ENCODE data around the gene TPCN1.

Gene TPCN1

GRCh38 chr12:113222730-113223531 lies 1.7 kb downstream of the TPCN1 start:
- in situ Hi-C loops (cut with HindIII; ENCODE audit: low sequenced_read_pairs) = no loop called here

DNA sequence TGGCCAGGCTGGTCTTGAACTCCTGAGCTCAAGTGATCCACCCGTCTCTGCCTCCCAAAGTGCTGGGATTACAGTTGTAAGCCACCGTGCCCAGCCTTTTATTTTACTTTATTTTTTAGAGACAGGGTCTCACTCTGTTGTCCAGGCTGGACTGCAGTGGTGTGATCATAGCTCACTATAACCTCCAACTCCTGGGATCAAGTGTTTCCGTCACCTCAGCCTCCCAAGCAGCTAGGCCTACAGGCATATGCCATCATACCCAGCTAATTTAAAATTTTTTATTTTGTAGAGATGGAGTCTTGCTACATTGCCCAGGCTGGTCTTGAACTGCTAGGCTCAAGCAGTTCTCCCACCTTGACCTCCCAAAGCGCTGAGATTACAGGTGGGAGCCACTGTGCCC lies 3.7 kb downstream of the TPCN1 start:
- in situ Hi-C loops (cut with HindIII; ENCODE audit: low sequenced_read_pairs) = no loop called here

DNA sequence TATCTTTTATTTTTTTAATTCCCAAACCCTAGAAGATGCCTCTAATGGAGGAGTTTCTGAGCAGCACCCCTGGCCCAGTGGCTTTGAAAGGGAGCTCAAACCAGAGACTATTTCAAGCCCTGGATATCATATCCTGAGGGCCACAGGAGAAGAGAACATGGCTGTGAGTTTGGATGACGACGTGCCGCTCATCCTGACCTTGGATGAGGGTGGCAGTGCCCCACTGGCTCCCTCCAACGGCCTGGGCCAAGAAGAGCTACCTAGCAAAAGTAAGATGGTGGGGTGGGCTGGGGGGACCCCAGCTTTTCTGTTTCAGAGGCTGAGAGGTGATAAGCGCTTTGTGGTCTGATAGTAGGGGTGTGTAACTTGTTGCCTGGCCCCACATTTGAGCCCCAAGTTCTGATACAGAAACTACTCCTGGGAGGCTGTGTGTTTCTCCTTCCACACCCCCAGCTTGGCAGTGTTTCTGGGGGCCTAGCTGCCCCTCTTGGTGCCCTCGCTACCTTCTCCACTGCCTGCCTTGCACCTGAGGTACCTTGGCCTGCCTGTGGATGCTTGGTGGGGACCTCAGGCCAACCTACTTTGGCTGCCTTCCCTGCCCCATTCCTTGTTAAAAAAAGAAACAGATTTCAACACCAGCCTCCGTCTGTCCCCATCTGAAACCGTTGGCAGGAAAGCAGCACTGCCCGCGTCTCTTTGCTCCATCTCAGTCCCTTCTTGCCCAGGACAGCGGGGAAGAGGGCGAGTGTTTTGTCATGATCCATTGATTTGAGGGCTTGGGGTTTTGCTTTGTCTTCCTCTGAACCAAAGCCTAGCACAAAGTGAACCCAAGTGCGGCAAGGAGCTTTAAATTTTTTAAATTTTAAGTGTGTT lies 5.7 kb downstream of the TPCN1 start:
- in situ Hi-C loops (cut with HindIII; ENCODE audit: low sequenced_read_pairs) = no loop called here

- in situ Hi-C loops (cut with HindIII; ENCODE audit: low sequenced_read_pairs) = no loop called here
Measured at GRCh38 chr12:113227686-113228391, 6.6 kb downstream of the TPCN1 start.

DNA sequence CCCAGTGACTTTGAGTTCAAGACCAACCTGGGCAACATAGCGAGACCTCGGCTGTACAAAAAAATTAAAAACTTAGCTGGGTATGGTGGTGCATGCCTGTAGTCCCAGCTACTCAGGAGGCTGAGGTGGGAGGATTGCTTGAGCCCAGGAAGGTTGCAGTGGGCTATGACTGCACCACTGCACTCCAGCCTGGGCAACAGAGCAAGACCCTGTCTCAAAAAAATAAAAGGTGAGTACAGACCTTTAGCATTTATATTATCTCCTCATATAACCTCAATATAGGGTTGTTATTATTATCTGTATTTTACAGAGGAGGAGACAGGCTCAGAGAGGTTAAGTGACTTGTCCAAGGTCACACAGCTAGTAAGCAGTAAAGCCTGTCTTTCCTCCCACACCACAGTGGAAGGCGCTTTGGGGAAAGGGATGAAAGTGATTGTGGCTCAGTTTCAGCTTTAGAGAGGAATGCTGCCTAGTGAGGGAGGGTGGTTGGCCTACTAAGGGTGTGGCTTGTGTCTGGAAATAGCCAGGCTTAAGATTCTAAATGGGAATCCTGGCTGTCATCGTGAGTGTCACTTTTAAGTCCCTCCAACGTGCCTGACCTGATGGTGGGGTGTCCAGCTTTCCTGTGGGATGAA lies 7.2 kb downstream of the TPCN1 start:
- in situ Hi-C loops (cut with HindIII; ENCODE audit: low sequenced_read_pairs) = no loop called here

DNA sequence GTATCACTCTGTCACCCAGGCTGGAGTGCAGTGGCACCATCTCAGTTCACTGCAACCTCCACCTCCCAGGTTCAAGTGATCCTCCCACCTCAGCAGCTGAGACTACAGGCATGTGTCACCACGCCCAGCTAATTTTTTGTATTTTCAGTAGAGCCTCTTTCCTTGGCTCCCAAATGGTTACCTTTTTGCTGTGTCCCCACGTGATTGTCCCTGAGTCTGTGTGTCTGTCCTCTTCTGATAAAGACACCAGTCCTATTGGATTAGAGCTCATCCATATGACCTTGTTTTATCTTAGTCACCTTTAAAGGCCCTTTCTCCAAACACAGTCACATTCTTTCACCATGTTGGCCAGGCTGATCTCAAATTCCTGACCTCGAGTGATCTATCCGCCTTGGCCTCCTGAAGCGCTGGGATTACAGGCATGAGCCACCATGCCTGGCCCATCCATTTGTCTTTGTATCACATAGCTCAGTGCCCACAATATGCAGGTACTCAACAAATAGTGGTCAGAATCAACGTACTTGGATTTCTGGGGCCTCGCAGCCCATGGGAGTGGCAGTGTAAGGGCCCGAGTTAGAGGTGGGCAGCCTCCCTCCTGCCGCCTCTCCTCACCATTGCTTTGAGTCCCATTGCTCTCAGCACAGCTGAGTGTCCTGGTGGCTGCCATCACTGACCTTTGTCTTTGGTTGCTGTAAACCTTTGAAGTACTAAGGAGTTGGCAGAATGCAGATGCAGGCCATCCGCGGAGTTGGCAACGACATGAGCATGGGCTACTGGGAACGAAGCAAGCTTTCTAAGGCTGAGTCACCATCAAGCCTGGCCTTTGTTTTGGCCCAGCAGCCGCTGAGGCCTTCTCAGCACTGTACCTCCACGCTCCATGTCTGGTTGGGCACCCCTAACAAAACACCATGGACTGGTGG lies 9.3 kb downstream of the TPCN1 start:
- in situ Hi-C loops (cut with HindIII; ENCODE audit: low sequenced_read_pairs) = no loop called here

- in situ Hi-C loops (cut with HindIII; ENCODE audit: low sequenced_read_pairs) = no loop called here
Measured at GRCh38 chr12:113231235-113232088, 10.2 kb downstream of the TPCN1 start.

GRCh38 chr12:113232089-113232839 lies 11.0 kb downstream of the TPCN1 start:
- in situ Hi-C loops (cut with HindIII; ENCODE audit: low sequenced_read_pairs) = no loop called here

DNA sequence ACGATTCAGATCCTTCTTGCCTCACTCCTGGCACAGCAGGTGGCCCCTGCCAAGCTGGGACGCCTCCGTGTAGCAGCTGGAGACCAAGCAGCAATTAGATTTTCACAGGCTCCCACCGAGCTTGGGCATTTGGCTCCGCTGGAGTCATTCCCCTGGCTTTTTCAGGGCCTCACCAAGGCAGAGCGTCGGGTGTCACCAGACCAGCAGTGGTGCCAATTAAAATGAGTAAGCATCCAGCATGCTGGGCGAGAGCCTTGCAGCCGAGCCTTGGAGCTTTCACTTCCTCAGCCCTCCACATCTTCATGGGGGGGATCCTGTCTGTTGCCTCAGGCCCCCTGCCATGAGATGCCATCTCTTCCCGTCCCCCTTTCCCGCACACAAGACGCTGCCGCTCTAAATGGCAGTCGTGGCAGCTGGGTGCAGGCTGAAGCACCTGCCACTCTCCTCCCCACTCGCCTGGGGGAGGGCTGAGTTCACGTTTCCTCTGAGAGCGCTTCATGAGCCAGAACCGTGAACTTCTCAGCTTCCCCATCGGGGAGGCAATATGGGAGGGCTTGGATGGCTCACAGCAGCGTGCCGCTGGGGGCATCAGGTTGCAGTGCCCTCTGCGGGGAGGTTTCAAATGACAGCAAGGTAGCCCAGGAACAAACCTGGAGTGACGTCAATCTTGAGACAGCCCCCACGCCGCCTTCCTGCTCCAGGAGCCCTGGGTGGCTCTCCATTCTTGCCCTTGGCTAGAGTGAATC lies 11.7 kb downstream of the TPCN1 start:
- in situ Hi-C loops (cut with HindIII; ENCODE audit: low sequenced_read_pairs) = no loop called here

- in situ Hi-C loops (cut with HindIII; ENCODE audit: low sequenced_read_pairs) = no loop called here
Measured at GRCh38 chr12:113233967-113234366, 12.7 kb downstream of the TPCN1 start.

DNA sequence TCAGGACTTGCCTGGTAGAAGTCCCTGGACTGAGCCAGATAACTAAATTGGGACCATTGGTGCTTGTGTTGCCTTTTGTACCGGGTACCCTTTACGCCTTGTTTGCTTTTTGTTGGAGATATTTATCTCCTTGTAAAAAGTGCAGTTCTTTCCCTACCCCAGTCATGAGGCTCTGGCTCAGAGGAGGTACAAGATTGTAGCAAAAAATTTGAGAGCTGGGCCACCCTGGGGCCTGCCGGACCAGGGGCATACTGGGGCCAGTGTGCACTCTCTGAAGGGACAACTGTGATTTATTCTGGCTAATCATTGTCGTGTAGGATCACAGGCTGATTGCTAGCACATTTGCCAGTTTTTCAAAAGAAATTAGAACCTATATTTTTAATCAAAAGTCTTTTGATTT lies 13.2 kb downstream of the TPCN1 start:
- in situ Hi-C loops (cut with HindIII; ENCODE audit: low sequenced_read_pairs) = no loop called here

- in situ Hi-C loops (cut with HindIII; ENCODE audit: low sequenced_read_pairs) = loop anchor here (5.0 kb wide), 1 partner anchor 44 kb away; no protein-coding TSS in a partner anchor
Measured at GRCh38 chr12:113235976-113236375, 14.7 kb downstream of the TPCN1 start.

DNA sequence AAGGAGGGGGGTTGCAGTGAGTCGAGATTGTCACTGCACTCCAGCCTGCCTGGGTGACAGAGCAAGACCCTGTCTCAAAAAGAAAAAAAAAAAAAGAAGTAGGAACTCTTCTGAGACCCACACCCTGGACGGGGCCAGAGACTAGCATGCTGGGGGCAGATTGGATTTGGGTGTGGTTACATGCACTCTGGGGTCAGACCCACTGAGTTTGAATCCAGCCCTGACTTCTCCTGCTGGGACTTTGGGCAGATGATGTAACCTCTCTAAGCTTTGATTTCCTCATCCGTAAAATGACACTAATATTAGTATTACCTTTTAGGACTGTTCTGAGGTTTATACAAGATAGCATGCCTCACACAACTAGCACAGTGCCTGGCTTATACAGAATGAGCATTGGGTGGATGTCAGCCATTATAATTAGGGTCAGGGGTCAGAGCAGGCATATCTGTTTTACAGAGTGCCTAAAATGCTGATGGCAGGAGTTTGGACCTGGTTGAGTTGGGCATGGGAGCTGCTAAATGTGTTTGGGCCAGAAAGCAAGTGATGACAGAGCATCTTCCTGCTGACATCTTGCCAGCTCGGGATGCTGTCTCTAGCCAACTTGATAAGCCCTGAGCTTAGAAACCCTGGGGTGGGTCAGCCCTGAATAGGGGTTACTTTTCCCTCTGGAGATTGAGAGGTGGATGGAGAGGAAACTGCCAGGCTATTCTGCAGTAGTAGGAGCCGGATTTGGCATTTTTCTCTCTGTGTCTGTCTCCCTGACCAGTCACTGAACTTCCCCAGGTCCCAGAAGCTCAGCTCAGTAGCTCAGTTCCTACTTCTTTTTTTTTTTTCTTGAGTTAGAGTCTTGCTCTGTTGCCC lies 15.5 kb downstream of the TPCN1 start:
- in situ Hi-C loops (cut with HindIII; ENCODE audit: low sequenced_read_pairs) = loop anchor here (5.0 kb wide), 1 partner anchor 44 kb away; no protein-coding TSS in a partner anchor

DNA sequence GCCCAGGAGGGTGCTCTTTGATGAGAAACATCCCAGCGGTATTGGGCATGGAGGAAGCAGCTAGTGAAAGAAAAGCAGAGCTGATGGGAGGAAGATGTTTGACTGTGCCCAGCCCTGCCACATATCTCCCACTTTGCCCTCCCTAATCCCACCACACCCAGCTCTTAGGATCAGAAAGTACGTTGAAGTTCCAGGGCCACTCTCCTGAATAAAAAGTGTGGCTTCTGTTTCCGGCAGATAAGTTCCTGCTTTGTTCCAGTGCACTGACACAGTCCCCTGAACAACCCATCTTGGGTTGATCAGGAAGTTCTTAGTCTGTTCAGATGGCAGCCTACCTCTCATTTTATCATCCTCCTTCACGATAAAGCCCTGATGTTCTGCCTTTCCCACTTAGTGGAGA lies 16.5 kb downstream of the TPCN1 start:
- in situ Hi-C loops (cut with HindIII; ENCODE audit: low sequenced_read_pairs) = loop anchor here (5.0 kb wide), 1 partner anchor 45 kb away; no protein-coding TSS in a partner anchor

DNA sequence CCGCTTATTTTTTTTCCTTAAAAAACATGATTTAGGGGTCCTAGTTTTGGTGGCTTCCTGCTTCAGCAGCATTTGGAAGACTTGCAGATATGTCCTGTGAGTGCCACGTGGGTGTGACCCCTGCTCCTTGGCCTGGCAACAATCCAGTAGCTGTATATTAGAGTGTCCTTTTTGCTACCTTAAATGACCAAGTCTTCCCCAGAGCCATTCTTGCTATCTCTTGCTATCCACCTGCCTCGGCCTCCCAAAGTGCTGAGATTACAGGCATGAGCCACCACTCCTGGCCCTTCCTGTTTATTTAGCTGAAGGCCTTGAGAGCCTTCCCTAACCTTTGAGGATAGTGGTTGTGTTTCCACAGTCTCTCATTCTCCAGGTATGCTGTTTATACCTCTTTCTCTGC lies 17.0 kb downstream of the TPCN1 start:
- in situ Hi-C loops (cut with HindIII; ENCODE audit: low sequenced_read_pairs) = loop anchor here (5.0 kb wide), 1 partner anchor 46 kb away; no protein-coding TSS in a partner anchor

DNA sequence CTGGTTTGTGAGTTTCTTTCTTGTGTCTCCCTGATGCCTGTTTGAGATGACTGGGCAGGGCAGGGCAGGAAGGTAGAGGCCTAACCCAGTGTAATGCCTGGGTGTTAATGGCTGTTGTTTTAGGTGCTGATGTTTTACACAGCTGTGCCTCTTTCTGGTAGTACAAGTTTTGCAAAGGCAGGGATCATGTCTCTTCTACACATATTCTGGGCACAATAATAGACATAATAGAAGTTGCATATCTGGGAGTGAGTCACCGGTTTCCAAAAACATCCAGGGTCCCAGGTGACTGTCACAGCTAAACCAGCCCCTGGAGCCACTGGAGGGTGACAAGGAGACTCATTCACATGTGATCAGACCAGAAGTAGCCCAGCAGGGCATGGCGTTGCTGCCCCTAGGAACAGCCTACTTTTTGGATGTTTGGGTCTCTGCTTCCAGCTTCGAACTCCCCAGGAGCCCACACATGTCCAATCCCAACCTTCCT lies 18.1 kb downstream of the TPCN1 start:
- in situ Hi-C loops (cut with HindIII; ENCODE audit: low sequenced_read_pairs) = loop anchor here (5.0 kb wide), 1 partner anchor 47 kb away; no protein-coding TSS in a partner anchor

Measured in endothelial cell of hepatic sinusoid (primary cell).